H9 (cell line): ENCODE data around the gene SMU1. TPM values are rescaled to one million over a fixed set of nuclear protein-coding genes. Genes with fewer than 3 reads are reported as not detected.
A peak's percentile ranks its signal among the peaks of the same experiment; 100 is the strongest.

Experiments
- DNase-seq: peaks from one replicate; pipeline ENCODE4 v3.0.0-alpha.2; 2017
- H2AFZ ChIP-seq: one replicate; pipeline ENCODE4 v1.6.1; 2013; ENCODE audit warnings: mild to moderate bottlenecking, low read length, control low read depth, moderate library complexity
- H2AK5ac ChIP-seq: 2 replicates; pipeline ENCODE4 v1.6.1; 2013; ENCODE audit warnings: low read length, control low read depth, mixed read lengths; ENCODE audit not compliant: insufficient read length
- H2BK120ac ChIP-seq: one replicate; pipeline ENCODE4 v1.6.1; 2013; ENCODE audit warnings: low read depth, mild to moderate bottlenecking, low read length, control low read depth, inconsistent platforms; ENCODE audit not compliant: poor library complexity, severe bottlenecking
- H2BK12ac ChIP-seq: 2 replicates; pipeline ENCODE4 v1.6.1; 2013; ENCODE audit warnings: low read length, control low read depth, mixed read lengths, low read depth; ENCODE audit not compliant: insufficient read length
- H2BK15ac ChIP-seq: 2 replicates; pipeline ENCODE4 v1.6.1; 2013; ENCODE audit warnings: low read depth, low read length, control low read depth
- H2BK20ac ChIP-seq: one replicate; pipeline ENCODE4 v1.6.1; 2013; ENCODE audit warnings: low read depth, mild to moderate bottlenecking, low read length, control low read depth, inconsistent platforms; ENCODE audit not compliant: poor library complexity, severe bottlenecking
- H2BK5ac ChIP-seq: 2 replicates; pipeline ENCODE4 v1.6.1; 2013; ENCODE audit warnings: low read length, control low read depth, mixed read lengths; ENCODE audit not compliant: insufficient read length
- H3K14ac ChIP-seq: 2 replicates; pipeline ENCODE4 v1.6.1; 2013; ENCODE audit warnings: low read length, control low read depth; ENCODE audit not compliant: insufficient read depth
- H3K18ac ChIP-seq: 2 replicates; pipeline ENCODE4 v1.6.1; 2013; ENCODE audit warnings: low read depth, mild to moderate bottlenecking, mixed read lengths, low read length, control low read depth; ENCODE audit not compliant: insufficient read length
- H3K23ac ChIP-seq: 2 replicates; pipeline ENCODE4 v1.6.1; 2013; ENCODE audit warnings: low read length, control low read depth, mixed read lengths, low read depth; ENCODE audit not compliant: insufficient read length
- H3K23me2 ChIP-seq: 2 replicates; pipeline ENCODE4 v1.6.1; 2013; ENCODE audit warnings: low read depth, mild to moderate bottlenecking, mixed read lengths, low read length, control low read depth; ENCODE audit not compliant: insufficient read length, poor library complexity, severe bottlenecking
- H3K27ac ChIP-seq: 2 replicates; pipeline ENCODE4 v1.5.1; 2013; ENCODE audit warnings: low read length, control low read depth, mixed read lengths, low read depth; ENCODE audit not compliant: insufficient read length
- H3K27me3 ChIP-seq: 2 replicates; pipeline ENCODE4 v1.6.1; 2013; ENCODE audit warnings: low read length, control low read depth, inconsistent platforms; ENCODE audit not compliant: insufficient read depth
- H3K4ac ChIP-seq: 2 replicates; pipeline ENCODE4 v1.6.1; 2013; ENCODE audit warnings: low read depth, mild to moderate bottlenecking, control low read depth, inconsistent platforms, low read length, moderate library complexity
- H3K4me1 ChIP-seq: 2 replicates; pipeline ENCODE4 v1.6.1; 2013; ENCODE audit warnings: low read length, control low read depth, inconsistent platforms; ENCODE audit not compliant: insufficient read depth
- H3K4me2 ChIP-seq: 2 replicates; pipeline ENCODE4 v1.6.1; 2013; ENCODE audit warnings: low read length, control low read depth, mixed read lengths; ENCODE audit not compliant: insufficient read length, insufficient read depth
- H3K56ac ChIP-seq: 2 replicates; pipeline ENCODE4 v1.6.1; 2013; ENCODE audit warnings: low read depth, mild to moderate bottlenecking, mixed read lengths, low read length, control low read depth; ENCODE audit not compliant: insufficient read length
- H3K79me1 ChIP-seq: 2 replicates; pipeline ENCODE4 v1.6.1; 2013; ENCODE audit warnings: low read depth, mild to moderate bottlenecking, moderate library complexity, low read length, control low read depth, inconsistent platforms; ENCODE audit not compliant: insufficient read depth, poor library complexity, severe bottlenecking
- H3K79me2 ChIP-seq: 2 replicates; pipeline ENCODE4 v1.6.1; 2013; ENCODE audit warnings: low read length, control low read depth, inconsistent platforms; ENCODE audit not compliant: insufficient read depth
- H3K9ac ChIP-seq: 2 replicates; pipeline ENCODE4 v1.6.1; 2013; ENCODE audit warnings: low read length, control low read depth, mixed read lengths; ENCODE audit not compliant: insufficient read length; ENCODE audit errors: extremely low read depth
- H3K9me3 ChIP-seq: one replicate; pipeline ENCODE4 v1.6.1; 2013; ENCODE audit warnings: low read depth, low read length, inconsistent platforms; ENCODE audit not compliant: control insufficient read depth
- H3T11ph ChIP-seq: one replicate; pipeline ENCODE4 v1.6.1; 2013; ENCODE audit warnings: mild to moderate bottlenecking, low read length, control low read depth, inconsistent platforms
- H4K20me1 ChIP-seq: one replicate; pipeline ENCODE4 v1.6.1; 2013; ENCODE audit not compliant: control insufficient read depth, insufficient read length, insufficient read depth
- H4K5ac ChIP-seq: 2 replicates; pipeline ENCODE4 v1.6.1; 2013; ENCODE audit warnings: low read depth, mild to moderate bottlenecking, mixed read lengths, low read length, control low read depth; ENCODE audit not compliant: insufficient read length
- H4K8ac ChIP-seq: replicated peaks from 2 replicates; pipeline ENCODE4 v1.6.1; 2013; ENCODE audit warnings: low read length, control low read depth, mixed read lengths, low read depth; ENCODE audit not compliant: insufficient read length
- H4K91ac ChIP-seq: 2 replicates; pipeline ENCODE4 v1.6.1; 2013; ENCODE audit warnings: low read depth, mild to moderate bottlenecking, moderate library complexity, mixed read lengths, low read length, control low read depth; ENCODE audit not compliant: insufficient read length
- H3K27ac Mint-ChIP-seq, 3 experiments: 2 replicates in 2 of 3; 3 replicates in 1 of 3; pipeline ENCODE4 v1.8.0; 2020 to 2021; ENCODE audit warnings: mixed read lengths in 3 of 3, mild to moderate bottlenecking in 1 of 3, moderate library complexity in 1 of 3
- H3K27me3 Mint-ChIP-seq: 2 replicates; pipeline ENCODE4 v1.8.0; 2021; ENCODE audit warnings: low read depth, mild to moderate bottlenecking, moderate library complexity, mixed read lengths
- H3K36me3 Mint-ChIP-seq, 3 experiments: 2 replicates in 2 of 3; 3 replicates in 1 of 3; pipeline ENCODE4 v1.8.0; 2020 to 2021; ENCODE audit warnings: low read depth in 3 of 3, mixed read lengths in 3 of 3; ENCODE audit not compliant: insufficient read depth in 1 of 3
- H3K4me1 Mint-ChIP-seq, 2 experiments: 2 replicates each; pipeline ENCODE4 v1.8.0; 2020; ENCODE audit warnings: mixed read lengths in 2 of 2
- H3K4me3 Mint-ChIP-seq, 2 experiments: 2 replicates in 1 of 2; 3 replicates in 1 of 2; pipeline ENCODE4 v1.8.0; 2020 to 2021; ENCODE audit warnings: mild to moderate bottlenecking in 2 of 2, mixed read lengths in 2 of 2, moderate library complexity in 1 of 2
- H3K9me3 Mint-ChIP-seq, 2 experiments: 2 replicates in 1 of 2; 3 replicates in 1 of 2; pipeline ENCODE4 v1.8.0; 2020; ENCODE audit warnings: mild to moderate bottlenecking in 2 of 2, mixed read lengths in 2 of 2, moderate library complexity in 1 of 2
- CTCF ChIP-seq: fragments of 200-600 bp; sonication (generic); conservative IDR thresholded peaks from 3 replicates; pipeline ENCODE4 v1.8.0; 2021; ENCODE audit warnings: antibody characterized with exemption, mild to moderate bottlenecking
- WGBS: extraction: QIAGEN DNeasy Blood & Tissue Kit; methylation state at CpG from one replicate; pipeline ENCODE4 v1.1.7; 2013; ENCODE audit warnings: missing lambda C conversion rate, low lambda C conversion rate, mixed read lengths; ENCODE audit not compliant: insufficient read length; ENCODE audit errors: extremely low coverage; 5-methylcytosine and 5-hydroxymethylcytosine counted together
- total RNA-seq: library from RNA; stranded (reverse); gene quantifications from 2 replicates; pipeline ENCODE4 v1.2.1, GENCODE V29; 2021

The SMU1 gene
- total RNA-seq, 1 experiment from 2014 or later, result 26.9 TPM

GRCh38 chr9:33106827-33107621 is 30.6 kb upstream of the SMU1 start:
- H4K8ac ChIP-seq, result no peak overlapping the region
- H4K5ac ChIP-seq, result no peak overlapping the region
- WGBS, result no CpG with 5 or more reads among the region's 10 CpGs
- peak; percentile 44 for DNase-seq
- H3K27ac Mint-ChIP-seq, result peak overlapping the region in 2 of 3 experiments; percentile 75 to 76; a peak in 3 of 7 replicates
- no peak overlapping the region for H2BK12ac ChIP-seq
- H2AFZ ChIP-seq, result no peak overlapping the region
- no peak overlapping the region for H2AK5ac ChIP-seq
- no peaks in the 10 kb centered on the region for H3K23me2 ChIP-seq
- no peak overlapping the region for H3K9ac ChIP-seq
- H2BK20ac ChIP-seq, result no peak overlapping the region
- no peak overlapping the region for H3K23ac ChIP-seq
- H3K4me1 Mint-ChIP-seq, result peaks cover 27 to 35% of the 10 kb centered on the region in 2 experiments
- no peaks in the 10 kb centered on the region for H3K36me3 Mint-ChIP-seq
- no peak overlapping the region for H2BK15ac ChIP-seq
- no peaks in the 10 kb centered on the region for H3K79me2 ChIP-seq
- no peak overlapping the region for H3K14ac ChIP-seq
- H3K9me3 Mint-ChIP-seq, result no peaks in the 10 kb centered on the region
- no peaks in the 10 kb centered on the region for H3K9me3 ChIP-seq
- no peaks in the 10 kb centered on the region for H3K27me3 ChIP-seq
- no peaks in the 10 kb centered on the region for H3K79me1 ChIP-seq
- H2BK5ac ChIP-seq, result no peak overlapping the region
- H3K27ac ChIP-seq, result no peak overlapping the region
- H4K91ac ChIP-seq, result no peak overlapping the region
- H2BK120ac ChIP-seq, result no peak overlapping the region
- TF ChIP-seq CTCF, result no peak
- no peak overlapping the region for H3K4ac ChIP-seq
- no peaks in the 10 kb centered on the region for H4K20me1 ChIP-seq
- no peak overlapping the region for H3K56ac ChIP-seq
- H3K4me2 ChIP-seq, result no peak overlapping the region
- no peak overlapping the region for H3K18ac ChIP-seq
- H3T11ph ChIP-seq, result no peak overlapping the region
- H3K4me3 Mint-ChIP-seq, result no peak overlapping the region
- H3K27me3 Mint-ChIP-seq, result no peaks in the 10 kb centered on the region; the same call in 1 of the 2 replicates
- H3K4me1 ChIP-seq, result no peaks in the 10 kb centered on the region; the same call in 1 of the 2 replicates
